ENCODE results near the gene AFTPH. TPM values are rescaled to one million over a fixed set of nuclear protein-coding genes. Genes with fewer than 3 reads are reported as not detected.

AFTPH gene
- total RNA-seq, 2 experiments from 2014 or later: 24.2 to 24.3 TPM

- Mint-ChIP-seq H3K4me3 (no peak overlapping the region), H3K27me3 (no peaks in the 10 kb centered on the region), H3K9me3 (no peaks in the 10 kb centered on the region), H3K36me3 (ENCODE audit: low read depth) (no peaks in the 10 kb centered on the region), H3K27ac (no peak overlapping the region), H3K4me1 (ENCODE audit: low read depth) (no peaks in the 10 kb centered on the region)
- no peaks in the 10 kb centered on the region for H3K27me3 ChIP-seq (ENCODE audit: control insufficient read depth in 1 of 2, insufficient read depth in 2 of 2, low read length in 2 of 2)
- H3K4me3 ChIP-seq (ENCODE audit: low read length): no peak overlapping the region
- H3K27ac ChIP-seq (ENCODE audit: low read depth in 1 of 2, low read length in 2 of 2): no peak overlapping the region
- TF ChIP-seq CTCF (IDR thresholded peaks at IDR 0.05): no peak
- intact Hi-C loops (cut with DNase I, micrococcal nuclease): no loop called here
- CTCF ChIA-PET: no interaction called here
- H3K9me3 ChIP-seq (ENCODE audit: control insufficient read depth in 1 of 2, insufficient read depth in 1 of 2, low read length in 2 of 2): no peaks in the 10 kb centered on the region
- no peak for DNase-seq
- H3K36me3 ChIP-seq (ENCODE audit: insufficient read depth, low read length): no peaks in the 10 kb centered on the region
- ATAC-seq (ENCODE audit: poor library complexity): no peak
- H3K4me1 ChIP-seq (ENCODE audit: insufficient read depth, low read length): no peaks in the 10 kb centered on the region
- POLR2A ChIA-PET: no interaction called here
Measured at GRCh38 chr2:64504774-64505720, 19.1 kb upstream of the AFTPH start.

DNA sequence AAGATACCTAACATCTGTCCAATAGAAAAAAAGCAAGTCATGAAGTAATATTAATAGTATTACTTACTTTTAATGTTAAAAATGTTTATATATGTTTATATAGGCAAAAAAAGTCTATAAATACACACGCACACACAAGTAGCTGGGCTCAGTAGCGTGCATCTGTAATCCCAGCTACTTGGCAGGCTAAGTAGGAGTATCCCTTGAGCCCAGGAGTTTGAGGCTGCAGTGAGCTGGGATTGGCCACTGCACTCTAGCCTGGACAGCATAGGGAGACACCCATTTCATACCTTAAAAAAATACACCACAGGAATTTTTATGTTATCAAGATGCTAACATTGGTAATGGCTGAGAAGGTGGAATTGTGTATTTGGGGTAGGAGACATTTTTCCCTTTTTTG is 17.4 kb upstream of the AFTPH start:
- no peak overlapping the region for H3K27ac ChIP-seq (ENCODE audit: low read depth in 1 of 2, low read length in 2 of 2)
- no peak for TF ChIP-seq CTCF (IDR thresholded peaks at IDR 0.05)
- no peaks in the 10 kb centered on the region for H3K9me3 ChIP-seq (ENCODE audit: control insufficient read depth in 1 of 2, insufficient read depth in 1 of 2, low read length in 2 of 2)
- no peak overlapping the region for H3K4me3 ChIP-seq (ENCODE audit: low read length)
- no peak overlapping the region for H3K27ac Mint-ChIP-seq
- intact Hi-C loops (cut with DNase I, micrococcal nuclease): no loop called here
- ATAC-seq (ENCODE audit: poor library complexity) (no peak), DNase-seq (no peak)
- H3K4me3 Mint-ChIP-seq: no peak overlapping the region
- no peaks in the 10 kb centered on the region for H3K36me3 Mint-ChIP-seq (ENCODE audit: low read depth)
- no peaks in the 10 kb centered on the region for H3K36me3 ChIP-seq (ENCODE audit: insufficient read depth, low read length)
- no peaks in the 10 kb centered on the region for H3K4me1 ChIP-seq (ENCODE audit: insufficient read depth, low read length)
- CTCF ChIA-PET: no interaction called here
- no peaks in the 10 kb centered on the region for H3K27me3 Mint-ChIP-seq
- POLR2A ChIA-PET: no interaction called here
- no peaks in the 10 kb centered on the region for H3K4me1 Mint-ChIP-seq (ENCODE audit: low read depth)
- no peaks in the 10 kb centered on the region for H3K27me3 ChIP-seq (ENCODE audit: control insufficient read depth in 1 of 2, insufficient read depth in 2 of 2, low read length in 2 of 2)
- no peaks in the 10 kb centered on the region for H3K9me3 Mint-ChIP-seq

GRCh38 chr2:64514008-64514407 is 10.1 kb upstream of the AFTPH start:
- DNase-seq: no peak

More at GRCh38 chr2:64514008-64514407, 10.1 kb upstream of the AFTPH start:
- no peaks in the 10 kb centered on the region for H3K4me1 Mint-ChIP-seq (ENCODE audit: low read depth)
- H3K27ac Mint-ChIP-seq: no peak overlapping the region
- no peak for TF ChIP-seq CTCF (IDR thresholded peaks at IDR 0.05)
- Histone ChIP-seq H3K27me3 (ENCODE audit: control insufficient read depth in 1 of 2, insufficient read depth in 2 of 2, low read length in 2 of 2) (no peaks in the 10 kb centered on the region), H3K27ac (ENCODE audit: low read depth in 1 of 2, low read length in 2 of 2) (no peak overlapping the region), H3K36me3 (ENCODE audit: insufficient read depth, low read length) (no peaks in the 10 kb centered on the region), H3K4me1 (ENCODE audit: insufficient read depth, low read length) (no peaks in the 10 kb centered on the region), H3K9me3 (ENCODE audit: control insufficient read depth in 1 of 2, insufficient read depth in 1 of 2, low read length in 2 of 2) (no peaks in the 10 kb centered on the region), H3K4me3 (ENCODE audit: low read length) (no peak overlapping the region)
- H3K36me3 Mint-ChIP-seq (ENCODE audit: low read depth): no peaks in the 10 kb centered on the region
- no peak overlapping the region for H3K4me3 Mint-ChIP-seq
- no peaks in the 10 kb centered on the region for H3K27me3 Mint-ChIP-seq
- POLR2A ChIA-PET: no interaction called here
- intact Hi-C loops (cut with DNase I, micrococcal nuclease): no loop called here
- no peak for ATAC-seq (ENCODE audit: poor library complexity)
- CTCF ChIA-PET: interaction anchor here (0.7 to 1.4 kb wide), 2 partner anchors 9 to 58 kb away, joined by 3 to 5 read pairs; no protein-coding TSS in a partner anchor
- H3K9me3 Mint-ChIP-seq: no peaks in the 10 kb centered on the region
